ENCODE measurements around the gene NARF.

GRCh38 chr17:82492643-82493225, 34.2 kb downstream of the NARF start:
- TF ChIP-seq, protein P1, sequence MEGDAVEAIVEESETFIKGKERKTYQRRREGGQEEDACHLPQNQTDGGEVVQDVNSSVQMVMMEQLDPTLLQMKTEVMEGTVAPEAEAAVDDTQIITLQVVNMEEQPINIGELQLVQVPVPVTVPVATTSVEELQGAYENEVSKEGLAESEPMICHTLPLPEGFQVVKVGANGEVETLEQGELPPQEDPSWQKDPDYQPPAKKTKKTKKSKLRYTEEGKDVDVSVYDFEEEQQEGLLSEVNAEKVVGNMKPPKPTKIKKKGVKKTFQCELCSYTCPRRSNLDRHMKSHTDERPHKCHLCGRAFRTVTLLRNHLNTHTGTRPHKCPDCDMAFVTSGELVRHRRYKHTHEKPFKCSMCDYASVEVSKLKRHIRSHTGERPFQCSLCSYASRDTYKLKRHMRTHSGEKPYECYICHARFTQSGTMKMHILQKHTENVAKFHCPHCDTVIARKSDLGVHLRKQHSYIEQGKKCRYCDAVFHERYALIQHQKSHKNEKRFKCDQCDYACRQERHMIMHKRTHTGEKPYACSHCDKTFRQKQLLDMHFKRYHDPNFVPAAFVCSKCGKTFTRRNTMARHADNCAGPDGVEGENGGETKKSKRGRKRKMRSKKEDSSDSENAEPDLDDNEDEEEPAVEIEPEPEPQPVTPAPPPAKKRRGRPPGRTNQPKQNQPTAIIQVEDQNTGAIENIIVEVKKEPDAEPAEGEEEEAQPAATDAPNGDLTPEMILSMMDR (conservative IDR thresholded peaks at IDR 0.05; ENCODE audit: low read depth, low read length) = no peak
- TF ChIP-seq EZH2 (IDR thresholded peaks at IDR 0.05; ENCODE audit: low read length, unreplicated experiment) = no peak
